Measurements from ENCODE around the gene STIM1. TPM values are rescaled to one million over a fixed set of nuclear protein-coding genes. Genes with fewer than 3 reads are reported as not detected.

The STIM1 gene
- total RNA-seq, 1 experiment from 2014 or later: 55.1 TPM

DNA sequence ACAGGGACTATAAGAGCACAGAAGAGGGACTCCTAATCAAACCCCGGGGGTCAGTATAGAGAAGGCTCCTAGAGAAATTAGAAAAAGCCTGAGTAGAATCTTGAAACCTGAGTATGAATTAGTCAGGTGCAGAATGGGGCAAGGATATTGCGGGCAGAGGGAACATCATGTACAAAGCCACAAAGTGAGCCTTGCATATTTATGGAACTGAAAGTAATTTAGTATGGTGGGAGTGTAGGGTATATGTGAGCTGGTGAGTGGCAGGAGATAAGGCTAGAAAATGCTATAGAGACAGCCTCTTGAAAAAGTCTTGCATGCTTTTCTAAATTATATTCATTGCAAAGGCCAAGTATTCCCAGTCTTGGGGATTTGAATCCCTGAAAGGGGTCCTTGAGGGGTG lies 93.7 kb downstream of the STIM1 start:
- H3K4me1 Mint-ChIP-seq (ENCODE audit: low read depth, unreplicated experiment): peaks cover 6% of the 10 kb centered on the region
- TF ChIP-seq, protein P1, sequence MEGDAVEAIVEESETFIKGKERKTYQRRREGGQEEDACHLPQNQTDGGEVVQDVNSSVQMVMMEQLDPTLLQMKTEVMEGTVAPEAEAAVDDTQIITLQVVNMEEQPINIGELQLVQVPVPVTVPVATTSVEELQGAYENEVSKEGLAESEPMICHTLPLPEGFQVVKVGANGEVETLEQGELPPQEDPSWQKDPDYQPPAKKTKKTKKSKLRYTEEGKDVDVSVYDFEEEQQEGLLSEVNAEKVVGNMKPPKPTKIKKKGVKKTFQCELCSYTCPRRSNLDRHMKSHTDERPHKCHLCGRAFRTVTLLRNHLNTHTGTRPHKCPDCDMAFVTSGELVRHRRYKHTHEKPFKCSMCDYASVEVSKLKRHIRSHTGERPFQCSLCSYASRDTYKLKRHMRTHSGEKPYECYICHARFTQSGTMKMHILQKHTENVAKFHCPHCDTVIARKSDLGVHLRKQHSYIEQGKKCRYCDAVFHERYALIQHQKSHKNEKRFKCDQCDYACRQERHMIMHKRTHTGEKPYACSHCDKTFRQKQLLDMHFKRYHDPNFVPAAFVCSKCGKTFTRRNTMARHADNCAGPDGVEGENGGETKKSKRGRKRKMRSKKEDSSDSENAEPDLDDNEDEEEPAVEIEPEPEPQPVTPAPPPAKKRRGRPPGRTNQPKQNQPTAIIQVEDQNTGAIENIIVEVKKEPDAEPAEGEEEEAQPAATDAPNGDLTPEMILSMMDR (IDR thresholded peaks at IDR 0.05; ENCODE audit: insufficient read depth in 1 of 2, low read depth in 1 of 2, low read length in 1 of 2, severe bottlenecking in 1 of 2, unreplicated experiment in 1 of 2): no peak
- no peaks in the 10 kb centered on the region for H3K27me3 Mint-ChIP-seq (ENCODE audit: insufficient read depth, unreplicated experiment)
- H3K4me3 Mint-ChIP-seq (ENCODE audit: unreplicated experiment): no peak overlapping the region
- H3K36me3 Mint-ChIP-seq (ENCODE audit: insufficient read depth, unreplicated experiment): peaks cover 13% of the 10 kb centered on the region
- BruUV-seq (replicated peaks): no TSS peak
- Histone ChIP-seq H3K9me3 (no peaks in the 10 kb centered on the region), H3K4me1 (no peaks in the 10 kb centered on the region), H3K36me3 (ENCODE audit: control insufficient read depth, insufficient read depth, low read length) (no peaks in the 10 kb centered on the region), H3K4me3 (ENCODE audit: low read depth, low read length) (no peak overlapping the region), H3K27me3 (replicated peaks; ENCODE audit: control insufficient read depth, insufficient read depth, low read length) (no peaks in the 10 kb centered on the region)
- intact Hi-C loops (cut with micrococcal nuclease; ENCODE audit: unreplicated experiment): no loop called here
- no peak for DNase-seq
- POLR2A ChIA-PET: no interaction called here
- no peak overlapping the region for H3K27ac Mint-ChIP-seq (ENCODE audit: unreplicated experiment)
- CTCF ChIA-PET: interaction anchor here (0.7 kb wide), 1 partner anchor 9 kb away, joined by 3 read pairs; no protein-coding TSS in a partner anchor
- no peaks in the 10 kb centered on the region for H3K9me3 Mint-ChIP-seq (ENCODE audit: unreplicated experiment)

GRCh38 chr11:3950996-3951660 lies 95.7 kb downstream of the STIM1 start:
- Histone ChIP-seq H3K4me3 (ENCODE audit: low read depth, low read length) (no peak overlapping the region), H3K36me3 (ENCODE audit: control insufficient read depth, insufficient read depth, low read length) (no peaks in the 10 kb centered on the region), H3K27me3 (replicated peaks; ENCODE audit: control insufficient read depth, insufficient read depth, low read length) (no peaks in the 10 kb centered on the region), H3K9me3 (no peaks in the 10 kb centered on the region), H3K4me1 (no peaks in the 10 kb centered on the region)
- H3K9me3 Mint-ChIP-seq (ENCODE audit: unreplicated experiment): no peaks in the 10 kb centered on the region
- POLR2A ChIA-PET: no interaction called here
- CTCF ChIA-PET: interaction anchor here (1.3 kb wide), 1 partner anchor 122 kb away, joined by 3 read pairs; no protein-coding TSS in a partner anchor
- DNase-seq: no peak
- peaks cover 8% of the 10 kb centered on the region for H3K36me3 Mint-ChIP-seq (ENCODE audit: insufficient read depth, unreplicated experiment)
- H3K27ac Mint-ChIP-seq (ENCODE audit: unreplicated experiment): peak overlapping the region; percentile 48
- peaks cover 6% of the 10 kb centered on the region for H3K4me1 Mint-ChIP-seq (ENCODE audit: low read depth, unreplicated experiment)
- intact Hi-C loops (cut with micrococcal nuclease; ENCODE audit: unreplicated experiment): loop anchor here (10.0 kb wide), 1 partner anchor 124 kb away; no protein-coding TSS in a partner anchor
- TF ChIP-seq, protein P1 (IDR thresholded peaks at IDR 0.05; ENCODE audit: insufficient read depth in 1 of 2, low read depth in 1 of 2, low read length in 1 of 2, severe bottlenecking in 1 of 2, unreplicated experiment in 1 of 2): no peak
- H3K4me3 Mint-ChIP-seq (ENCODE audit: unreplicated experiment): no peak overlapping the region
- H3K27me3 Mint-ChIP-seq (ENCODE audit: insufficient read depth, unreplicated experiment): no peaks in the 10 kb centered on the region
- BruUV-seq (replicated peaks): no TSS peak

DNA sequence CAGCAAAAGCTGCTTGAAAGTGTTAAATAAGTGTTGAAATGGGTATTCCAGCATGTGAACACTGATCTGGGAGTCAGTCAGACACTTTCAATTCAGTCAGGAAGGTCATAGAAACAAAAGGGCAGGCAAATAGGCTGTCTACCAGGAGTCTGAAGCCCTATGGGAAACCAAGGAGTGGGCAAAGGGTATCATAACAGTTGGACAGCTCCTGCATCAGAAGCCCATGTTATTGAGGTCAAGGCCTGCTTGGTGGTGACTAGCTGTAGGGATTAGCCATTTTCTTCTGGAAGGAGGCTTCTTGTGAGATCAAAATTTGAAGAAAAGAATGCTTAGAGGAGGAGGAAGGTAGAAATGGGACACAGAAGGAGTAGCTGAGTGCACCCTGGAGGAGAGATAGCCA lies 97.3 kb downstream of the STIM1 start:
- Histone ChIP-seq H3K4me3 (ENCODE audit: low read depth, low read length) (no peak overlapping the region), H3K36me3 (ENCODE audit: control insufficient read depth, insufficient read depth, low read length) (no peaks in the 10 kb centered on the region), H3K27me3 (replicated peaks; ENCODE audit: control insufficient read depth, insufficient read depth, low read length) (no peaks in the 10 kb centered on the region), H3K4me1 (no peaks in the 10 kb centered on the region), H3K9me3 (no peaks in the 10 kb centered on the region)
- H3K4me3 Mint-ChIP-seq (ENCODE audit: unreplicated experiment): no peak overlapping the region
- DNase-seq: no peak
- BruUV-seq (replicated peaks): no TSS peak
- peaks cover 4% of the 10 kb centered on the region for H3K36me3 Mint-ChIP-seq (ENCODE audit: insufficient read depth, unreplicated experiment)
- no peak overlapping the region for H3K27ac Mint-ChIP-seq (ENCODE audit: unreplicated experiment)
- TF ChIP-seq, protein P1 (IDR thresholded peaks at IDR 0.05; ENCODE audit: insufficient read depth in 1 of 2, low read depth in 1 of 2, low read length in 1 of 2, severe bottlenecking in 1 of 2, unreplicated experiment in 1 of 2): no peak
- H3K27me3 Mint-ChIP-seq (ENCODE audit: insufficient read depth, unreplicated experiment): no peaks in the 10 kb centered on the region
- peaks cover 6% of the 10 kb centered on the region for H3K4me1 Mint-ChIP-seq (ENCODE audit: low read depth, unreplicated experiment)
- POLR2A ChIA-PET: no interaction called here
- H3K9me3 Mint-ChIP-seq (ENCODE audit: unreplicated experiment): no peaks in the 10 kb centered on the region
- CTCF ChIA-PET: interaction anchor here (0.6 kb wide), 1 partner anchor 112 kb away, joined by 3 read pairs; the partner anchor contains the start of gene RHOG
- intact Hi-C loops (cut with micrococcal nuclease; ENCODE audit: unreplicated experiment): loop anchor here (10.0 kb wide), 1 partner anchor 122 kb away; no protein-coding TSS in a partner anchor

Data from Caco-2 (cell line).